ENCODE measurements around the gene RGS7BP.
A peak's percentile ranks its signal among the peaks of the same experiment; 100 is the strongest.

- peak; percentile 65 for TF ChIP-seq CTCF (IDR thresholded peaks at IDR 0.05; ENCODE audit: low read depth, low read length)
- no peak for TF ChIP-seq EZH2phosphoT487 (IDR thresholded peaks at IDR 0.05; ENCODE audit: low read depth)
Observed at GRCh38 chr5:64634997-64635686, 129.3 kb downstream of the RGS7BP start.

Data from OCI-LY3 (cell line).